HepG2 (cell line): ENCODE results near the gene CTDSP1. TPM values are rescaled to one million over a fixed set of nuclear protein-coding genes. Genes with fewer than 3 reads are reported as not detected.

Experiments
- MYPOP ChIP-seq: sonication (generic); formaldehyde crosslinking; IDR thresholded peaks from 2 replicates; pipeline ENCODE4 v1.8.1; 2023; ENCODE audit warnings: mild to moderate bottlenecking, moderate library complexity, missing genetic modification reagents
- POLR2A ChIP-seq, 2 experiments: IDR thresholded peaks; 2 replicates each; pipeline ENCODE4 v1.6.1; 2011; ENCODE audit warnings: low read depth in 2 of 2, low read length in 2 of 2, mild to moderate bottlenecking in 1 of 2, moderate library complexity in 1 of 2; ENCODE audit not compliant: insufficient read depth in 1 of 2
- THRA ChIP-seq: sonication (generic); formaldehyde crosslinking; IDR thresholded peaks from 2 replicates; pipeline ENCODE4 v1.4.0; 2020; ENCODE audit warnings: missing genetic modification reagents, borderline replicate concordance
- TP53 ChIP-seq: sonication (generic); formaldehyde crosslinking; conservative IDR thresholded peaks from 2 replicates; pipeline ENCODE4 v1.4.0; 2020; ENCODE audit warnings: missing genetic modification reagents
- ZBTB20 ChIP-seq: sonication (generic); formaldehyde crosslinking; IDR thresholded peaks from 2 replicates; pipeline ENCODE4 v1.8.1; 2023; ENCODE audit warnings: missing genetic modification reagents, low read depth, mild to moderate bottlenecking, borderline replicate concordance
- ZBTB40 ChIP-seq, 2 experiments: fragments of 450-650 bp in 1 of 2; sonication (generic) in 1 of 2; formaldehyde crosslinking in 1 of 2; IDR thresholded peaks; 2 replicates each; pipeline versions ENCODE4 v1.6.1 to v1.8.0; 2016 to 2022; ENCODE audit warnings: antibody characterized with exemption in 1 of 2, mild to moderate bottlenecking in 1 of 2, missing genetic modification reagents in 1 of 2
- ZNF30 ChIP-seq: sonication (generic); formaldehyde crosslinking; IDR thresholded peaks from 2 replicates; pipeline ENCODE4 v1.5.0; 2020; ENCODE audit warnings: mild to moderate bottlenecking, missing genetic modification reagents
- ZNF687 ChIP-seq: sonication (generic); formaldehyde crosslinking; IDR thresholded peaks from 2 replicates; pipeline ENCODE4 v1.5.1; 2020; ENCODE audit warnings: mild to moderate bottlenecking, missing genetic modification reagents, moderate library complexity
- ZNF773 ChIP-seq: sonication (generic); formaldehyde crosslinking; IDR thresholded peaks from 2 replicates; pipeline ENCODE4 v1.4.0; 2020; ENCODE audit warnings: missing genetic modification reagents, borderline replicate concordance
- polyA plus RNA-seq, 8 experiments: library from polyadenylated mRNA; depleted of rRNA in 3 of 8; stranded (reverse) in 7 of 8; unstranded in 1 of 8; fragments of >200 nt; fragmentation: Illumina TruSeq in 4 of 8; extraction: Trizol in 4 of 8; gene quantifications; 2 replicates each; pipeline versions ENCODE4 v1.2.1 to v1.2.3, GENCODE V29; 2011 to 2016; ENCODE audit warnings: low read depth in 4 of 8, missing spikeins in 1 of 8, mixed read lengths in 1 of 8; ENCODE audit not compliant: insufficient read depth in 1 of 8
- total RNA-seq, 5 experiments: library from RNA; depleted of rRNA; stranded (reverse); fragments of >200 nt; fragmentation: Illumina TruSeq; extraction: Trizol; gene quantifications; 2 replicates each; pipeline ENCODE4 v1.2.3, GENCODE V29; 2016; ENCODE audit warnings: low read depth in 1 of 5

The CTDSP1 gene
- total and polyA plus RNA-seq, 2 of the 13 experiments (the other 11 are each of a cell fraction or from before 2014, with no cell fraction given), result 91.0 to 268 TPM

GRCh38 chr2:218406209-218406948 lies 6.7 kb downstream of the CTDSP1 start (continued):
- peak; percentile 73 for TF ChIP-seq ZNF687 (CRISPR knock-in tag)
- TF ChIP-seq ZNF773 (CRISPR knock-in tag), result peak; percentile 46; the same call in 1 of the 2 replicates
- TF ChIP-seq ZBTB20 (CRISPR knock-in tag), result no peak; the same call in 1 of the 2 replicates
- no peak for TF ChIP-seq ZNF30 (CRISPR knock-in tag)
- no peak for TF ChIP-seq ZBTB40 (IDR thresholded peaks at IDR 0.05)
- TF ChIP-seq ZBTB40 (CRISPR knock-in tag; IDR thresholded peaks at IDR 0.05), result no peak; the same call in 1 of the 2 replicates
- peak; percentile 48; the same call in 1 of the 2 replicates for TF ChIP-seq THRA (CRISPR knock-in tag)
- peak; percentile 61; the same call in 1 of the 2 replicates for TF ChIP-seq MYPOP
- TF ChIP-seq TP53, result no peak
- peak in 1 of 2 experiments; percentile 23; a peak in 1 of 4 replicates for TF ChIP-seq POLR2A (IDR thresholded peaks at IDR 0.05; ENCODE audit: insufficient read depth in 1 of 2, low read depth in 2 of 2, low read length in 2 of 2)
